Ascending aorta (tissue), 2 donors: ENCODE results near the gene DRC1. TPM values are rescaled to one million over a fixed set of nuclear protein-coding genes. Genes with fewer than 3 reads are reported as not detected.

ENCODE experiments used
- DNase-seq, 2 donors: peaks; one replicate each; pipeline ENCODE4 v3.0.0-alpha.2; 2019; ENCODE audit warnings: low spot score in 2 of 2
- H3K27ac ChIP-seq, 2 donors: fragments of 200-600 bp; sonication (generic); one replicate each; pipeline ENCODE4 v1.5.1; 2016 to 2017; ENCODE audit warnings: mild to moderate bottlenecking in 1 of 2
- H3K27me3 ChIP-seq: fragments of 200-600 bp; sonication (generic); one replicate; pipeline ENCODE4 v1.5.1; 2017
- H3K36me3 ChIP-seq, 2 donors: fragments of 200-600 bp; sonication (generic); one replicate each; pipeline ENCODE4 v1.5.1; 2016
- H3K4me1 ChIP-seq, 2 donors: fragments of 200-600 bp; sonication (generic); one replicate each; pipeline ENCODE4 v1.5.1; 2016 to 2017; ENCODE audit warnings: mild to moderate bottlenecking in 1 of 2
- H3K4me3 ChIP-seq, 2 donors: fragments of 200-600 bp; sonication (generic); one replicate each; pipeline ENCODE4 v1.5.1; 2016 to 2017; ENCODE audit warnings: mild to moderate bottlenecking in 1 of 2
- H3K9me3 ChIP-seq, 2 donors: fragments of 200-600 bp; sonication (generic); one replicate each; pipeline ENCODE4 v1.5.1; 2016
- CTCF ChIP-seq, 3 experiments: fragments of 200-600 bp in 2 of 3; fragments of 450-650 bp in 1 of 3; sonication (generic) in 2 of 3; IDR thresholded peaks; one replicate each; pipeline ENCODE4 v1.5.1; 2016 to 2019; ENCODE audit warnings: antibody characterized with exemption in 3 of 3, mild to moderate bottlenecking in 1 of 3, moderate library complexity in 1 of 3
- intact Hi-C: fragments of 100-400 bp; cut with DNase I; formaldehyde crosslinking; loops from one replicate; pipeline ENCODE4 v1.15.1; 2023
- total RNA-seq: library from RNA; depleted of rRNA; stranded (reverse); fragments of >200 nt; gene quantifications from one replicate; pipeline ENCODE4 v1.1.0, GENCODE V29; 2016

Gene DRC1
- total RNA-seq, 1 donor from 2014 or later = not detected

DNA sequence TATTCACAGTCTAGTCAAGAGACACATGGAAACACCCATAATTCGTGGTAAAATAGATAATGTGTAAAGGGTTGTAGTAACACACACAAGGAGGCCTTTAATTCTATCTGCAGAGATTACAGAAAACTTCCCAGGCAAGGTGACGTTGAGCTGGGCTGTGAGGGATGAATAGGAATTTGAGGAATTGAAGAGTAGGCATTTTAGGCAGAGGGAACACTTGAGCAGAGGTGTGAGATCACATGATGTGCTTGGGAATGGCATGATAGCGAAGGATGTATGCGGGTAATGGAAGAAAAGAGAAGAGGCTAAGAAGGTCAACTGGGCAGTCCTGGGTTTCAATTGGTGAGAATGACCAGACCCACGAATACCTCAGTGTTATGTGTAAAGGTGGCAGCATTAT lies 20.2 kb downstream of the DRC1 start:
- no peaks in the 10 kb centered on the region for H3K27me3 ChIP-seq
- intact Hi-C loops = no loop called here
- H3K4me3 ChIP-seq = no peak overlapping the region
- no peak for TF ChIP-seq CTCF (IDR thresholded peaks at IDR 0.05)
- DNase-seq = no peak
- no peak overlapping the region for H3K27ac ChIP-seq
- H3K36me3 ChIP-seq = no peaks in the 10 kb centered on the region
- H3K4me1 ChIP-seq = no peaks in the 10 kb centered on the region
- H3K9me3 ChIP-seq = no peaks in the 10 kb centered on the region

DNA sequence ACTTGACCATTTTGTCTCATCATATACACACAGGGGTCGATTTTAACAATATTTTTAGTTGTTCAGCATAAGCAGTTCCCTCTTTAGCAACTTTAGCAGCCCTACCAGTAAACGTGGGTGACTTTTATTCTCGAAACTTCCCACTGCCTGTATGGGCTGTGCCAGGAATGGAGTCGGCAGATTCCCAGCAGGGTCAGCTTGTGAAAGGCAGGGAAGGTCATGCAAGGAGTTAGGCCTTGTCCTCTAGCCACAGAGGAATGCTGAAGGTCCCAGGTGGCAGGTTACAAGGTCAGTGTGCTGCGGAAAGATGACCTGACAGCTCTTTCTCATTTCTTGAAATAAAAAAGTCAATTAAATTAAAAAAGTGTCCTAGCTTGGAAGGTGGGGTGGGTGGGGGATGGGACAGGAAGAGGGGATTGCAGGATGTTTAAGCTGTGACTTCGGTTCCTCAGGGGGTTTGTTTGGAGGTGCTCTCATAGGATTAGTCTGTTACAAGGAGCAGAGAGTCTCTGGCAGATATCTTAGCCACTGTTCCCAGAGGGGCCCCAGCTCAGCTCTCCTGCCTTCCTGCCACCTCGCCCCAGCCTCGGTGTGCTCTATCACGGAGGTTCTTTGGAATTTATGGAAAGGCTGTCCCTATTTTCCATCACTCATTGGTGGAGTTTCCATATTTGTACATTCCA lies 21.4 kb downstream of the DRC1 start:
- Histone ChIP-seq H3K4me3 (no peak overlapping the region), H3K27ac (no peak overlapping the region), H3K27me3 (no peaks in the 10 kb centered on the region), H3K9me3 (no peaks in the 10 kb centered on the region), H3K4me1 (no peaks in the 10 kb centered on the region), H3K36me3 (no peaks in the 10 kb centered on the region)
- TF ChIP-seq CTCF (IDR thresholded peaks at IDR 0.05) = no peak
- intact Hi-C loops = no loop called here
- DNase-seq = no peak

- Histone ChIP-seq H3K9me3 (no peaks in the 10 kb centered on the region), H3K36me3 (no peaks in the 10 kb centered on the region), H3K27me3 (no peaks in the 10 kb centered on the region), H3K4me1 (no peaks in the 10 kb centered on the region), H3K4me3 (no peak overlapping the region), H3K27ac (no peak overlapping the region)
- DNase-seq = no peak
- TF ChIP-seq CTCF (IDR thresholded peaks at IDR 0.05) = no peak
- intact Hi-C loops = no loop called here
Measured at GRCh38 chr2:26423750-26424149, 22.0 kb downstream of the DRC1 start.

- Histone ChIP-seq H3K9me3 (no peaks in the 10 kb centered on the region), H3K27me3 (no peaks in the 10 kb centered on the region)
Measured at GRCh38 chr2:26424221-26424620, 22.5 kb downstream of the DRC1 start.

GRCh38 chr2:26428846-26429245 lies 27.1 kb downstream of the DRC1 start:
- Histone ChIP-seq H3K4me1 (no peaks in the 10 kb centered on the region), H3K9me3 (no peaks in the 10 kb centered on the region), H3K36me3 (no peaks in the 10 kb centered on the region), H3K27ac (no peak overlapping the region), H3K27me3 (no peaks in the 10 kb centered on the region), H3K4me3 (no peak overlapping the region)
- intact Hi-C loops = no loop called here
- no peak for TF ChIP-seq CTCF (IDR thresholded peaks at IDR 0.05)
- DNase-seq = no peak

More at GRCh38 chr2:26424221-26424620, 22.5 kb downstream of the DRC1 start:
- TF ChIP-seq CTCF (IDR thresholded peaks at IDR 0.05) = no peak
- Histone ChIP-seq H3K27ac (no peak overlapping the region), H3K36me3 (no peaks in the 10 kb centered on the region), H3K4me1 (no peaks in the 10 kb centered on the region), H3K4me3 (no peak overlapping the region)
- DNase-seq = no peak
- intact Hi-C loops = no loop called here
